ENCODE results near the gene ZNF629.

Gene ZNF629

GRCh38 chr16:30797670-30798309, 10.8 kb upstream of the ZNF629 start:
- peak; percentile 14; the same call in 1 of the 2 replicates for TF ChIP-seq CTCF (IDR thresholded peaks at IDR 0.05; ENCODE audit: borderline replicate concordance, insufficient read depth, low read depth, low read length)

GRCh38 chr16:30794634-30795033, 7.6 kb upstream of the ZNF629 start:
- TF ChIP-seq CTCF (IDR thresholded peaks at IDR 0.05; ENCODE audit: borderline replicate concordance, insufficient read depth, low read depth, low read length): no peak
- no peak overlapping the region for H3K4me3 ChIP-seq (ENCODE audit: low read depth, low read length)

More at GRCh38 chr16:30797670-30798309, 10.8 kb upstream of the ZNF629 start:
- no peak overlapping the region for H3K4me3 ChIP-seq (ENCODE audit: low read depth, low read length)

- H3K4me3 ChIP-seq (ENCODE audit: low read depth, low read length): no peak overlapping the region
- no peak for TF ChIP-seq CTCF (IDR thresholded peaks at IDR 0.05; ENCODE audit: borderline replicate concordance, insufficient read depth, low read depth, low read length)
These were observed 6.6 kb upstream of the ZNF629 start for GRCh38 chr16:30793508-30794069.

GRCh38 chr16:30787613-30788378, 791 bp upstream of the ZNF629 start:
- TF ChIP-seq CTCF (IDR thresholded peaks at IDR 0.05; ENCODE audit: borderline replicate concordance, insufficient read depth, low read depth, low read length): no peak
- H3K4me3 ChIP-seq (ENCODE audit: low read depth, low read length): no peak overlapping the region

GRCh38 chr16:30786115-30786935, 680 bp downstream of the ZNF629 start:
- no peak overlapping the region for H3K4me3 ChIP-seq (ENCODE audit: low read depth, low read length)
- TF ChIP-seq CTCF (IDR thresholded peaks at IDR 0.05; ENCODE audit: borderline replicate concordance, insufficient read depth, low read depth, low read length): no peak

GRCh38 chr16:30785126-30786106, 1.6 kb downstream of the ZNF629 start:
- no peak for TF ChIP-seq CTCF (IDR thresholded peaks at IDR 0.05; ENCODE audit: borderline replicate concordance, insufficient read depth, low read depth, low read length)
- H3K4me3 ChIP-seq (ENCODE audit: low read depth, low read length): no peak overlapping the region

Measured in GM12875 (cell line).